Putamen (tissue), 1 donor: ENCODE measurements around the gene DOHH.
A peak's percentile ranks its signal among the peaks of the same experiment; 100 is the strongest.

Experiments
- DNase-seq: peaks from one replicate; pipeline ENCODE4 v3.0.0-alpha.2; 2016; ENCODE audit warnings: low spot score

Gene DOHH

GRCh38 chr19:3478409-3479176 is 21.9 kb downstream of the DOHH start:
- DNase-seq: no peak

- DNase-seq: no peak
Measured at GRCh38 chr19:3477951-3478350, 22.5 kb downstream of the DOHH start.

- no peak for DNase-seq
Measured at GRCh38 chr19:3477506-3477905, 23.0 kb downstream of the DOHH start.

- no peak for DNase-seq
Measured at GRCh38 chr19:3476830-3477229, 23.6 kb downstream of the DOHH start.

GRCh38 chr19:3475449-3475848 is 25.0 kb downstream of the DOHH start:
- no peak for DNase-seq

- no peak for DNase-seq
Measured at GRCh38 chr19:3474614-3475013, 25.9 kb downstream of the DOHH start.

GRCh38 chr19:3474010-3474409 is 26.5 kb downstream of the DOHH start:
- no peak for DNase-seq

- DNase-seq: no peak
Measured at GRCh38 chr19:3471954-3472655, 28.4 kb downstream of the DOHH start.

GRCh38 chr19:3470500-3471128 is 29.9 kb downstream of the DOHH start:
- DNase-seq: no peak

GRCh38 chr19:3469638-3470499 is 30.6 kb downstream of the DOHH start:
- DNase-seq: no peak

- DNase-seq: no peak
Measured at GRCh38 chr19:3468211-3468610, 32.3 kb downstream of the DOHH start.

- DNase-seq: no peak
Measured at GRCh38 chr19:3467437-3468198, 32.9 kb downstream of the DOHH start.

- peak; percentile 24 for DNase-seq
Measured at GRCh38 chr19:3466635-3467034, 33.8 kb downstream of the DOHH start.

- no peak for DNase-seq
Measured at GRCh38 chr19:3465552-3465951, 34.9 kb downstream of the DOHH start.

GRCh38 chr19:3464587-3465235 is 35.8 kb downstream of the DOHH start:
- no peak for DNase-seq

- no peak for DNase-seq
Measured at GRCh38 chr19:3463714-3464586, 36.5 kb downstream of the DOHH start.

- no peak for DNase-seq
Measured at GRCh38 chr19:3462991-3463713, 37.3 kb downstream of the DOHH start.

GRCh38 chr19:3459965-3460582 is 40.4 kb downstream of the DOHH start:
- no peak for DNase-seq
